Uterus (tissue), 2 donors: ENCODE measurements around the gene PCDH17.

ENCODE experiments used
- CTCF ChIP-seq, 4 experiments: fragments of 200-600 bp in 2 of 4; fragments of 450-650 bp in 2 of 4; sonication (generic) in 2 of 4; IDR thresholded peaks; one replicate each; pipeline ENCODE4 v1.5.1; 2016 to 2019; ENCODE audit warnings: antibody characterized with exemption in 4 of 4, mild to moderate bottlenecking in 2 of 4, moderate library complexity in 1 of 4
- POLR2A ChIP-seq, 2 donors: fragments of 450-650 bp; IDR thresholded peaks; one replicate each; pipeline ENCODE4 v1.6.1; 2016; ENCODE audit warnings: antibody characterized with exemption in 2 of 2, mild to moderate bottlenecking in 1 of 2, moderate library complexity in 1 of 2

GRCh38 chr13:57704031-57704430 lies 72.5 kb downstream of the PCDH17 start:
- no peak for TF ChIP-seq CTCF (IDR thresholded peaks at IDR 0.05)
- no peak for TF ChIP-seq POLR2A (IDR thresholded peaks at IDR 0.05)
